Loucy (cell line): ENCODE measurements around the gene SP3.

ENCODE experiments used
- H2AFZ ChIP-seq: fragments of 200-600 bp; sonication (generic); 2 replicates; pipeline ENCODE4 v1.6.0; 2016; ENCODE audit warnings: antibody characterized with exemption, mild to moderate bottlenecking, low read length, moderate library complexity
- H3F3A ChIP-seq: fragments of 200-600 bp; 2 replicates; pipeline ENCODE4 v1.6.0; 2016; ENCODE audit warnings: antibody characterized with exemption, low read depth, mild to moderate bottlenecking
- H3K27me3 ChIP-seq: fragments of 200-600 bp; sonication (generic); 2 replicates; pipeline ENCODE4 v1.6.1; 2014; ENCODE audit warnings: low read length, mild to moderate bottlenecking; ENCODE audit not compliant: insufficient read depth, poor library complexity, severe bottlenecking
- H3K36me3 ChIP-seq: fragments of 200-600 bp; sonication (generic); 2 replicates; pipeline ENCODE4 v1.6.1; 2016; ENCODE audit warnings: low read length; ENCODE audit not compliant: insufficient read depth
- H3K4me1 ChIP-seq: fragments of 200-600 bp; sonication (generic); 2 replicates; pipeline ENCODE4 v1.5.1; 2014; ENCODE audit warnings: low read length, mild to moderate bottlenecking; ENCODE audit not compliant: insufficient read depth, poor library complexity, severe bottlenecking
- H3K4me2 ChIP-seq: fragments of 200-600 bp; sonication (generic); 2 replicates; pipeline ENCODE4 v1.6.0; 2014; ENCODE audit warnings: antibody characterized with exemption, low read length, low read depth, mild to moderate bottlenecking; ENCODE audit not compliant: poor library complexity, severe bottlenecking
- H3K4me3 ChIP-seq: fragments of 200-600 bp; sonication (generic); 2 replicates; pipeline ENCODE4 v1.5.1; 2014; ENCODE audit warnings: low read length, mild to moderate bottlenecking, mixed read lengths; ENCODE audit not compliant: poor library complexity, severe bottlenecking
- H3K79me2 ChIP-seq: fragments of 200-600 bp; sonication (generic); 2 replicates; pipeline ENCODE4 v1.6.1; 2014; ENCODE audit warnings: low read length; ENCODE audit not compliant: insufficient read depth
- H3K9ac ChIP-seq: fragments of 200-600 bp; sonication (generic); 2 replicates; pipeline ENCODE4 v1.6.0; 2014; ENCODE audit warnings: mild to moderate bottlenecking, low read depth, low read length, moderate library complexity; ENCODE audit not compliant: poor library complexity, severe bottlenecking
- H3K9me2 ChIP-seq: fragments of 200-600 bp; sonication (generic); replicated peaks from 2 replicates; pipeline ENCODE4 v1.6.1; 2016; ENCODE audit warnings: low read depth, low read length, mixed read lengths
- H3K9me3 ChIP-seq: fragments of 200-600 bp; sonication (generic); 2 replicates; pipeline ENCODE4 v1.6.1; 2014; ENCODE audit warnings: mild to moderate bottlenecking, antibody characterized with exemption, low read length, low read depth; ENCODE audit not compliant: insufficient read depth
- H4K20me1 ChIP-seq: fragments of 200-600 bp; sonication (generic); 2 replicates; pipeline ENCODE4 v1.6.0; 2014; ENCODE audit warnings: antibody characterized with exemption, low read length, mild to moderate bottlenecking; ENCODE audit not compliant: insufficient read depth, poor library complexity, severe bottlenecking
- CTCF ChIP-seq: fragments of 200-600 bp; sonication (generic); conservative IDR thresholded peaks from 2 replicates; pipeline ENCODE4 v1.5.1; 2014; ENCODE audit warnings: mild to moderate bottlenecking, antibody characterized with exemption, low read length
- EZH2phosphoT487 ChIP-seq: fragments of 200-600 bp; IDR thresholded peaks from 2 replicates; pipeline ENCODE4 v1.6.1; 2018; ENCODE audit warnings: antibody characterized with exemption, mild to moderate bottlenecking, moderate library complexity, borderline replicate concordance

Gene SP3

GRCh38 chr2:173948198-173948597, 17.0 kb downstream of the SP3 start:
- Histone ChIP-seq H2AFZ (no peak overlapping the region), H3K27me3 (no peaks in the 10 kb centered on the region), H3K79me2 (peaks cover 100% of the 10 kb centered on the region), H3K36me3 (peaks cover 25% of the 10 kb centered on the region), H3K4me1 (peaks cover 35% of the 10 kb centered on the region), H3K4me2 (peak overlapping the region; percentile 95), H4K20me1 (peaks cover 100% of the 10 kb centered on the region), H3K4me3 (no peak overlapping the region), H3K9me3 (no peaks in the 10 kb centered on the region), H3F3A (no peaks in the 10 kb centered on the region), H3K9me2 (no peaks in the 10 kb centered on the region), H3K9ac (no peak overlapping the region)
- TF ChIP-seq EZH2phosphoT487, result no peak
- TF ChIP-seq CTCF, result no peak

GRCh38 chr2:173947131-173947530, 18.0 kb downstream of the SP3 start:
- no peaks in the 10 kb centered on the region for H3K9me2 ChIP-seq
- no peaks in the 10 kb centered on the region for H3K27me3 ChIP-seq
- no peaks in the 10 kb centered on the region for H3F3A ChIP-seq
- TF ChIP-seq EZH2phosphoT487, result no peak
- no peak for TF ChIP-seq CTCF
- H2AFZ ChIP-seq, result no peak overlapping the region
- H3K9ac ChIP-seq, result no peak overlapping the region
- H3K4me1 ChIP-seq, result peaks cover 29% of the 10 kb centered on the region
- H3K9me3 ChIP-seq, result no peaks in the 10 kb centered on the region
- peaks cover 16% of the 10 kb centered on the region for H3K36me3 ChIP-seq
- peaks cover 100% of the 10 kb centered on the region for H3K79me2 ChIP-seq
- no peak overlapping the region for H3K4me2 ChIP-seq
- peaks cover 100% of the 10 kb centered on the region for H4K20me1 ChIP-seq
- no peak overlapping the region for H3K4me3 ChIP-seq

GRCh38 chr2:173943738-173944137, 21.4 kb downstream of the SP3 start:
- no peak overlapping the region for H3K4me2 ChIP-seq
- peaks cover 10% of the 10 kb centered on the region for H3K4me1 ChIP-seq
- H3K79me2 ChIP-seq, result peaks cover 100% of the 10 kb centered on the region
- TF ChIP-seq EZH2phosphoT487 (no peak), CTCF (no peak)
- H3K9me2 ChIP-seq, result no peaks in the 10 kb centered on the region
- peaks cover 99% of the 10 kb centered on the region for H4K20me1 ChIP-seq
- H3K27me3 ChIP-seq, result no peaks in the 10 kb centered on the region
- H3F3A ChIP-seq, result no peaks in the 10 kb centered on the region
- H3K4me3 ChIP-seq, result no peak overlapping the region
- no peak overlapping the region for H3K9ac ChIP-seq
- H3K36me3 ChIP-seq, result peaks cover 5% of the 10 kb centered on the region; the same call in 1 of the 2 replicates
- no peaks in the 10 kb centered on the region for H3K9me3 ChIP-seq
- no peak overlapping the region for H2AFZ ChIP-seq
